H1 (cell line): Measurements from ENCODE around the gene ZFAND3. TPM values are rescaled to one million over a fixed set of nuclear protein-coding genes. Genes with fewer than 3 reads are reported as not detected.

Experiments
- CTCF ChIA-PET: fragments of 300-600 bp; sonication (Branson Sonifier 250); formaldehyde crosslinking; loops from one replicate; lab custom pipeline; 2021; ENCODE audit not compliant: partially characterized antibody; lab: Charles Lee
- POLR2A ChIA-PET: fragments of 300-600 bp; sonication (Branson Sonifier 250); formaldehyde crosslinking; loops from one replicate; lab custom pipeline; 2021; ENCODE audit warnings: inconsistent platforms; ENCODE audit not compliant: partially characterized antibody; lab: Charles Lee
- DNase-seq, 2 experiments: peaks; one replicate each; pipeline versions ENCODE4 v3.0.0 to v3.0.0-alpha.2; 2010 to 2022; ENCODE audit warnings: low spot score in 2 of 2, low read depth in 1 of 2, mixed read lengths in 1 of 2
- FAIRE-seq: peaks from 2 replicates; lab custom pipeline; 2011; peaks lifted over from hg19 to GRCh38; lab: Jason Lieb, UNC
- H2AFZ ChIP-seq: 2 replicates; pipeline ENCODE4 v1.8.1; 2012; ENCODE audit warnings: low read length, inconsistent platforms
- H2AK5ac ChIP-seq: 2 replicates; pipeline ENCODE4 v1.6.1; 2013; ENCODE audit warnings: low read depth, low read length
- H2BK120ac ChIP-seq: replicated peaks from 2 replicates; pipeline ENCODE3; 2013; ENCODE audit warnings: low read depth, low read length, inconsistent platforms
- H2BK12ac ChIP-seq: 2 replicates; pipeline ENCODE4 v1.6.1; 2013; ENCODE audit warnings: low read depth, low read length
- H2BK15ac ChIP-seq: 2 replicates; pipeline ENCODE4 v1.6.1; 2013; ENCODE audit warnings: low read length
- H2BK20ac ChIP-seq: 2 replicates; pipeline ENCODE4 v1.6.1; 2013; ENCODE audit warnings: low read length
- H2BK5ac ChIP-seq: 2 replicates; pipeline ENCODE4 v1.6.1; 2013; ENCODE audit warnings: low read depth, low read length
- H3K14ac ChIP-seq: 2 replicates; pipeline ENCODE4 v1.6.1; 2013; ENCODE audit warnings: inconsistent platforms; ENCODE audit not compliant: insufficient read length
- H3K18ac ChIP-seq: 2 replicates; pipeline ENCODE4 v1.6.1; 2013; ENCODE audit warnings: low read length; ENCODE audit errors: extremely low read depth
- H3K23ac ChIP-seq: 2 replicates; pipeline ENCODE4 v1.6.1; 2013; ENCODE audit warnings: inconsistent platforms; ENCODE audit not compliant: insufficient read length
- H3K23me2 ChIP-seq: 2 replicates; pipeline ENCODE4 v1.6.1; 2013; ENCODE audit warnings: low read depth, low read length
- H3K27ac ChIP-seq: 2 replicates; pipeline ENCODE4 v1.6.1; 2011; ENCODE audit warnings: low read depth, low read length, inconsistent platforms
- H3K27me3 ChIP-seq, 4 experiments: replicated peaks in 1 of 4; 1 replicate in 1 of 4; 2 replicates in 3 of 4; pipeline versions ENCODE4 v1.6.1 to v1.8.1; 2011 to 2013; ENCODE audit warnings: low read length in 3 of 4, mild to moderate bottlenecking in 3 of 4, inconsistent platforms in 2 of 4, mixed read lengths in 2 of 4, moderate library complexity in 1 of 4; ENCODE audit not compliant: control insufficient read depth in 3 of 4, insufficient read depth in 3 of 4; ENCODE audit errors: extremely low read depth in 1 of 4
- H3K36me3 ChIP-seq, 4 experiments: 2 replicates each; pipeline versions ENCODE4 v1.6.1 to v1.8.1; 2011 to 2013; ENCODE audit warnings: mild to moderate bottlenecking in 4 of 4, low read length in 3 of 4, moderate library complexity in 2 of 4, control low read depth in 1 of 4, inconsistent platforms in 1 of 4; ENCODE audit not compliant: insufficient read depth in 4 of 4, control insufficient read depth in 2 of 4
- H3K4ac ChIP-seq: replicated peaks from 2 replicates; pipeline ENCODE3; 2013; ENCODE audit warnings: low read length, low read depth, mixed read lengths, inconsistent platforms; ENCODE audit not compliant: insufficient read length
- H3K4me1 ChIP-seq, 4 experiments: replicated peaks in 1 of 4; 1 replicate in 1 of 4; 2 replicates in 3 of 4; pipeline versions ENCODE4 v1.6.1 to v1.8.1; 2011 to 2013; ENCODE audit warnings: low read length in 3 of 4, inconsistent platforms in 2 of 4, mixed read lengths in 1 of 4; ENCODE audit not compliant: insufficient read depth in 4 of 4, control insufficient read depth in 3 of 4
- H3K4me2 ChIP-seq, 2 experiments: 2 replicates each; pipeline versions ENCODE4 v1.6.1 to v1.8.1; 2011 to 2013; ENCODE audit warnings: low read depth in 2 of 2, low read length in 2 of 2, control low read depth in 1 of 2, inconsistent platforms in 1 of 2, mild to moderate bottlenecking in 1 of 2; ENCODE audit not compliant: insufficient read depth in 1 of 2
- H3K4me3 ChIP-seq, 4 experiments: fragments of 200-600, 300-600 bp in 1 of 4; sonication (generic), shearing (Covaris generic), sonication (Bioruptor Twin) in 1 of 4; 2 replicates each; pipeline versions ENCODE4 v1.5.1 to v1.8.1; 2011 to 2016; ENCODE audit warnings: low read length in 4 of 4, low read depth in 3 of 4, control low read depth in 2 of 4, inconsistent platforms in 2 of 4, mild to moderate bottlenecking in 2 of 4, mixed read lengths in 1 of 4, moderate library complexity in 1 of 4; ENCODE audit not compliant: insufficient read depth in 2 of 4; ENCODE audit errors: extremely low read depth in 1 of 4
- H3K56ac ChIP-seq: replicated peaks from 2 replicates; pipeline ENCODE3; 2013; ENCODE audit warnings: low read depth, mild to moderate bottlenecking, mixed read lengths, low read length, inconsistent platforms; ENCODE audit not compliant: insufficient read length
- H3K79me1 ChIP-seq: 2 replicates; pipeline ENCODE4 v1.6.1; 2013; ENCODE audit warnings: low read depth, low read length, control low read depth
- H3K79me2 ChIP-seq, 2 experiments: 2 replicates each; pipeline versions ENCODE4 v1.6.1 to v1.8.1; 2012 to 2013; ENCODE audit warnings: low read length in 2 of 2, mild to moderate bottlenecking in 2 of 2, inconsistent platforms in 1 of 2; ENCODE audit not compliant: insufficient read depth in 2 of 2, control insufficient read depth in 1 of 2
- H3K9ac ChIP-seq, 4 experiments: replicated peaks in 1 of 4; 1 replicate in 1 of 4; 2 replicates in 3 of 4; pipeline versions ENCODE4 v1.6.1 to v1.8.1; 2011 to 2013; ENCODE audit warnings: low read depth in 3 of 4, low read length in 3 of 4, control low read depth in 2 of 4, mild to moderate bottlenecking in 2 of 4, moderate library complexity in 2 of 4, inconsistent platforms in 1 of 4; ENCODE audit errors: extremely low read depth in 1 of 4
- H3K9me3 ChIP-seq, 2 experiments: 2 replicates each; pipeline versions ENCODE4 v1.6.1 to v1.8.1; 2012 to 2013; ENCODE audit warnings: mild to moderate bottlenecking in 2 of 2, moderate library complexity in 2 of 2, control low read depth in 1 of 2, inconsistent platforms in 1 of 2, low read depth in 1 of 2, low read length in 1 of 2, mixed read lengths in 1 of 2; ENCODE audit not compliant: insufficient read depth in 2 of 2
- H4K20me1 ChIP-seq, 2 experiments: replicated peaks in 1 of 2; 2 replicates each; pipeline versions ENCODE3 to v1.8.1; 2011 to 2013; ENCODE audit warnings: inconsistent platforms in 2 of 2, low read length in 2 of 2, mild to moderate bottlenecking in 1 of 2; ENCODE audit not compliant: insufficient read depth in 2 of 2, control insufficient read depth in 1 of 2
- H4K5ac ChIP-seq: 2 replicates; pipeline ENCODE4 v1.6.1; 2013; ENCODE audit warnings: low read length, low read depth, mixed read lengths, inconsistent platforms; ENCODE audit not compliant: insufficient read length
- H4K8ac ChIP-seq: 2 replicates; pipeline ENCODE4 v1.8.0; 2013; ENCODE audit warnings: mild to moderate bottlenecking, moderate library complexity, low read length, inconsistent platforms; ENCODE audit not compliant: insufficient read depth; ENCODE audit errors: extremely low read depth
- H4K91ac ChIP-seq: replicated peaks from 2 replicates; pipeline ENCODE3; 2013; ENCODE audit warnings: low read length, mixed read lengths, inconsistent platforms; ENCODE audit not compliant: insufficient read length
- BRCA1 ChIP-seq: IDR thresholded peaks from 2 replicates; pipeline ENCODE4 v1.6.1; 2012; ENCODE audit warnings: low read depth, low read length, improper control_type of control experiment
- CREB1 ChIP-seq: IDR thresholded peaks from 2 replicates; pipeline ENCODE4 v1.6.1; 2012; ENCODE audit warnings: inconsistent platforms
- EGR1 ChIP-seq: IDR thresholded peaks from 2 replicates; pipeline ENCODE4 v1.6.1; 2011; ENCODE audit warnings: low read depth, low read length, borderline replicate concordance
- HDAC2 ChIP-seq, 2 experiments: fragments of 300-600 bp in 1 of 2; sonication (generic) in 1 of 2; IDR thresholded peaks; 2 replicates each; pipeline ENCODE4 v1.6.1; 2011 to 2012; ENCODE audit warnings: low read depth in 2 of 2, low read length in 2 of 2, mild to moderate bottlenecking in 2 of 2, moderate library complexity in 2 of 2, borderline replicate concordance in 1 of 2, inconsistent platforms in 1 of 2
- KDM1A ChIP-seq: fragments of 200-600, 300-600 bp; sonication (generic); IDR thresholded peaks from 2 replicates; pipeline ENCODE4 v1.7.1; 2016; ENCODE audit warnings: mild to moderate bottlenecking, low read length, borderline replicate concordance
- RAD21 ChIP-seq, 2 experiments: IDR thresholded peaks in 1 of 2; conservative IDR thresholded peaks in 1 of 2; 2 replicates each; pipeline ENCODE4 v1.6.1; 2011; ENCODE audit warnings: low read depth in 2 of 2, low read length in 2 of 2, improper control_type of control experiment in 1 of 2, inconsistent platforms in 1 of 2, mild to moderate bottlenecking in 1 of 2, moderate library complexity in 1 of 2
- RBBP5 ChIP-seq: IDR thresholded peaks from 2 replicates; pipeline ENCODE4 v1.7.1; 2012; ENCODE audit warnings: low read depth, mild to moderate bottlenecking, inconsistent platforms, low read length, moderate library complexity, borderline replicate concordance
- SP1 ChIP-seq: IDR thresholded peaks from 2 replicates; pipeline ENCODE4 v1.6.1; 2011; ENCODE audit warnings: low read depth, low read length
- SP2 ChIP-seq: IDR thresholded peaks from 2 replicates; pipeline ENCODE4 v1.6.1; 2012; ENCODE audit warnings: mild to moderate bottlenecking, low read length, inconsistent platforms
- SP4 ChIP-seq: IDR thresholded peaks from 2 replicates; pipeline ENCODE4 v1.6.1; 2012; ENCODE audit warnings: low read length, inconsistent platforms
- WGBS, 2 experiments: shearing (Covaris generic) in 1 of 2; methylation state at CpG; one replicate each; pipeline versions ENCODE4 v1.1.6 to v1.1.7; 2013 to 2015; ENCODE audit warnings: low lambda C conversion rate in 2 of 2, mixed read lengths in 2 of 2, inconsistent platforms in 1 of 2, low coverage in 1 of 2, missing lambda C conversion rate in 1 of 2; ENCODE audit not compliant: insufficient replicate concordance in 2 of 2, insufficient coverage in 1 of 2, insufficient read length in 1 of 2; ENCODE audit errors: extremely low coverage in 1 of 2, missing lambda C conversion rate in 1 of 2; 5-methylcytosine and 5-hydroxymethylcytosine counted together
- polyA plus RNA-seq, 7 experiments: library from polyadenylated mRNA; depleted of rRNA in 3 of 7; stranded (reverse) in 5 of 7; unstranded in 2 of 7; fragments of >200 nt in 5 of 7; fragments of 200-250 nt in 2 of 7; gene quantifications; 1 replicate in 5 of 7; 2 replicates in 1 of 7; 4 replicates in 1 of 7; pipeline versions ENCODE4 v1.2.1 to v1.2.3, GENCODE V29; 2011 to 2013; ENCODE audit warnings: missing spikeins in 2 of 7, mixed read lengths in 2 of 7
- total RNA-seq: library from RNA; stranded (reverse); fragmentation: NEBNext Ultra II Directional; extraction: Animal tissue kit (Norgen Biotek cat#: 25700); gene quantifications from 2 replicates; pipeline ENCODE4 v1.2.1, GENCODE V29; 2021
- TF ChIP-seq, protein P1 (sequence below): IDR thresholded peaks from 2 replicates; pipeline ENCODE4 v1.6.1; 2011; ENCODE audit warnings: low read length, improper control_type of control experiment

ZFAND3 gene
- total and polyA plus RNA-seq, 2 of the 8 experiments (the other 6 are each of a cell fraction or from before 2014, with no cell fraction given), result 13.0 to 51.3 TPM

DNA sequence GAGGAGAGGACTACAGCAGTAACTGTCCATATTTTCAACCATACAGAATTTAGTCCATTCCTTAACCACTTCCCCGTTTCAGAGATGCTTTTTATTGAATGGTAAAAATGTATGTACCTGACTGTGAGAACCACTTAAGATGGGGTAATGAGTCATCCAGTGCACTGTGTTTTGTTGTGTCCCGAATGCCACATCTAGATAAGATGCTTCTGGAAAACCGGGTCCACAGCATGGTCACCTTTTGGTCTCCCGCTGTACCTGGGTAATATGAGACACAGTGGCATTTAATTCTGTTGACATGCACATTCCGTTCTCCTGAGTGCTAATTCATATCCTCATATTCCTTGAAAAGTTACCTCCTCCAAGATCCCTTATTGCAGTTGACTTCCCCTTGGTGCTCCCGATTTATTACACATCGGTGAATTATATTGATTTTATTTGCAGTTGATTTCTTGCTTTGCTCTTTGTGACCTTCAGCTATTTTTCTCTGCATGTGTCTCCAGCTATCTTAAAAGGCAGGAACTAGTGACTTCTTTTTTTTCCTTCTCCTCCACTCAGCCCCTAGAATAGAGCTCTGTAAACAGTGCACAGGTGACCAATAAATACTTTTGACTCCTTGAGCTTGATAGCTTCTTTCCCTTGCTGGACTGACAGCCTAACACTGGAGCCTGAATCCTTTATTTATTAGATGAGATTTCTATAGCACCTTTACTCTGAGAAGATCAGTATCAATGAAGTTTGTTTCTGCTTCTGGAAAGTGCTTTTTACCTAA lies 314.6 kb downstream of the ZFAND3 start:
- FAIRE-seq, result no peak
- Histone ChIP-seq H3K4me2 (no peak overlapping the region), H3K79me2 (no peaks in the 10 kb centered on the region), H3K27ac (no peak overlapping the region), H3K9ac (no peak overlapping the region), H3K56ac (no peak overlapping the region), H3K4ac (no peak overlapping the region), H2BK15ac (no peak overlapping the region), H3K23me2 (no peaks in the 10 kb centered on the region), H4K8ac (no peak overlapping the region), H2AK5ac (no peak overlapping the region), H3K36me3 (no peaks in the 10 kb centered on the region), H3K9me3 (no peaks in the 10 kb centered on the region), H3K18ac (no peak overlapping the region), H3K14ac (no peak overlapping the region), H3K79me1 (no peaks in the 10 kb centered on the region), H3K27me3 (no peaks in the 10 kb centered on the region), H2AFZ (no peak overlapping the region), H2BK20ac (no peak overlapping the region), H4K5ac (no peak overlapping the region), H4K91ac (no peak overlapping the region), H2BK5ac (no peak overlapping the region), H3K4me1 (peaks cover 4 to 13% (median 10%) of the 10 kb centered on the region in 4 experiments), H3K23ac (no peak overlapping the region), H2BK12ac (no peak overlapping the region), H4K20me1 (no peaks in the 10 kb centered on the region), H3K4me3 (no peak overlapping the region), H2BK120ac (no peak overlapping the region)
- WGBS, 2 experiments, result 92% methylated on average over 7 of the region's 7 CpGs; no CpG with 5 or more reads in 1 of the 2 experiments
- DNase-seq, result no peak
- CTCF ChIA-PET, result interaction anchor here (0.6 to 1.4 kb wide), 4 partner anchors 17 to 360 kb away, joined by 3 read pairs; no protein-coding TSS in a partner anchor
- POLR2A ChIA-PET, result interaction anchor here (0.6 kb wide), 1 partner anchor 190 kb away, joined by 5 read pairs; no protein-coding TSS in a partner anchor
- no peak for TF ChIP-seq SP4
- no peak for TF ChIP-seq RBBP5
- TF ChIP-seq HDAC2 (IDR thresholded peaks at IDR 0.05; ENCODE audit: borderline replicate concordance in 1 of 2, low read depth in 2 of 2, low read length in 2 of 2), result no peak
- TF ChIP-seq RAD21 (IDR thresholded peaks at IDR 0.05 in 1 of 2, conservative IDR thresholded peaks at IDR 0.05 in 1 of 2; ENCODE audit: low read depth in 2 of 2, low read length in 2 of 2), result no peak
- no peak for TF ChIP-seq EGR1
- TF ChIP-seq BRCA1, result no peak
- TF ChIP-seq, protein P1, sequence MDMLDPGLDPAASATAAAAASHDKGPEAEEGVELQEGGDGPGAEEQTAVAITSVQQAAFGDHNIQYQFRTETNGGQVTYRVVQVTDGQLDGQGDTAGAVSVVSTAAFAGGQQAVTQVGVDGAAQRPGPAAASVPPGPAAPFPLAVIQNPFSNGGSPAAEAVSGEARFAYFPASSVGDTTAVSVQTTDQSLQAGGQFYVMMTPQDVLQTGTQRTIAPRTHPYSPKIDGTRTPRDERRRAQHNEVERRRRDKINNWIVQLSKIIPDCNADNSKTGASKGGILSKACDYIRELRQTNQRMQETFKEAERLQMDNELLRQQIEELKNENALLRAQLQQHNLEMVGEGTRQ, result no peak
- TF ChIP-seq SP1, result no peak
- no peak for TF ChIP-seq SP2
- no peak for TF ChIP-seq CREB1
- no peak for TF ChIP-seq KDM1A
